Measurements from ENCODE around the gene CAMTA1.

DNA sequence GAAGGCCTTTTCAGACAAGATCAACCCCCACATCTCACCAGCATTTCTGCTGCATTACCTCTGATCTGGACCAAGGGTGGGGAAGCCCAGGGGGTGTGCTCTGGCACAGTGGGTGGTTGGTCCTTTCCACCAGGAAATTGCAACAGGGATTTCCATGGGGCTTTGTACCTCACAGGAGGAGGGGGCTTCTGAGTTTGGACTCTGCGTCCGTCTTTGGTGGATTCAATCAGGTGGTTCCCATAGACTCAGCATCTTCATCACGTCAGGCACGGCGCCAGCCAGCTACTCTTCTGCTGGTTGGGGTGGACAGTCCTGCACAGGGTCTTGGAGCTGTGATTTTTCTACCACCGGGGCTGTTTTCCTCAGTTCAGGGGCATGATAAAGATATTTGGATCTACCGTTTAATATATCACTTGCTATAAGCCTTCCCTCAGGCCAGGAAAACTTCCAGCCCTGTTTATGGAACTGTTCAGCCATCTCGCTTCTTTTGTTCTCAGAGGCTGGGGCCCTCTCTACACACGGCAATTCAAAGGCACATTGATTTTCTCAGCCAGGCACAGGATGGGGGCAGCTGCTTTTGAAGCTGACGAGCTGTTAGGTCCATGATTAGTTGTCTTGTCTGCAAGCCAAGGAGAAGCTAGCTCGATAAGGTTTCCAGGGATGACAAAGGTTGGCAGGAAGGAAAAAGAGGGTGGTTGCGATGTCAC, 467.3 kb downstream of the CAMTA1 start:
- TF ChIP-seq, protein P1, sequence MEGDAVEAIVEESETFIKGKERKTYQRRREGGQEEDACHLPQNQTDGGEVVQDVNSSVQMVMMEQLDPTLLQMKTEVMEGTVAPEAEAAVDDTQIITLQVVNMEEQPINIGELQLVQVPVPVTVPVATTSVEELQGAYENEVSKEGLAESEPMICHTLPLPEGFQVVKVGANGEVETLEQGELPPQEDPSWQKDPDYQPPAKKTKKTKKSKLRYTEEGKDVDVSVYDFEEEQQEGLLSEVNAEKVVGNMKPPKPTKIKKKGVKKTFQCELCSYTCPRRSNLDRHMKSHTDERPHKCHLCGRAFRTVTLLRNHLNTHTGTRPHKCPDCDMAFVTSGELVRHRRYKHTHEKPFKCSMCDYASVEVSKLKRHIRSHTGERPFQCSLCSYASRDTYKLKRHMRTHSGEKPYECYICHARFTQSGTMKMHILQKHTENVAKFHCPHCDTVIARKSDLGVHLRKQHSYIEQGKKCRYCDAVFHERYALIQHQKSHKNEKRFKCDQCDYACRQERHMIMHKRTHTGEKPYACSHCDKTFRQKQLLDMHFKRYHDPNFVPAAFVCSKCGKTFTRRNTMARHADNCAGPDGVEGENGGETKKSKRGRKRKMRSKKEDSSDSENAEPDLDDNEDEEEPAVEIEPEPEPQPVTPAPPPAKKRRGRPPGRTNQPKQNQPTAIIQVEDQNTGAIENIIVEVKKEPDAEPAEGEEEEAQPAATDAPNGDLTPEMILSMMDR (conservative IDR thresholded peaks at IDR 0.05; ENCODE audit: low read length): no peak
- TF ChIP-seq EZH2phosphoT487 (IDR thresholded peaks at IDR 0.05; ENCODE audit: borderline replicate concordance, low read depth, low read length): no peak
